ENCODE data around the gene MAD1L1.

Gene MAD1L1

DNA sequence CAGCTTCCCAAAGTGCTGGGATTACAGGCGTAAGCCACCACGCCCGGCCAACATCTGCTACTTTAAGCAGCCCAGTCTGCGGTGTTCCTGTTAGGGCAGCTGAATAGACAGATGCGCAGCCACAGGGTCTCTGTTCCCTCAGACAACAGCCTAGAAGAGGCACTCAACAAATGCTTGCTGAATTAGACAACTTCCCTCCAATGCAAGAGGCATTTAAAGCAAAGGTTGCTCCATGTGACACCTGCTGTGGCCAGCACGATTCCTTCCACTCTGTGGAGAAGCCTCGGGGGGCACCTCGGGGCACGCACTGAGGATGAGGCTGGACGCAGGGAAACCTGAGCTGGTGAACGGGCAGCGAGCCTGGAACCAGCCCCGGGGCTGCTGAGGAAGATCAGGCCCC lies 237.8 kb downstream of the MAD1L1 start:
- no peak for DNase-seq

DNA sequence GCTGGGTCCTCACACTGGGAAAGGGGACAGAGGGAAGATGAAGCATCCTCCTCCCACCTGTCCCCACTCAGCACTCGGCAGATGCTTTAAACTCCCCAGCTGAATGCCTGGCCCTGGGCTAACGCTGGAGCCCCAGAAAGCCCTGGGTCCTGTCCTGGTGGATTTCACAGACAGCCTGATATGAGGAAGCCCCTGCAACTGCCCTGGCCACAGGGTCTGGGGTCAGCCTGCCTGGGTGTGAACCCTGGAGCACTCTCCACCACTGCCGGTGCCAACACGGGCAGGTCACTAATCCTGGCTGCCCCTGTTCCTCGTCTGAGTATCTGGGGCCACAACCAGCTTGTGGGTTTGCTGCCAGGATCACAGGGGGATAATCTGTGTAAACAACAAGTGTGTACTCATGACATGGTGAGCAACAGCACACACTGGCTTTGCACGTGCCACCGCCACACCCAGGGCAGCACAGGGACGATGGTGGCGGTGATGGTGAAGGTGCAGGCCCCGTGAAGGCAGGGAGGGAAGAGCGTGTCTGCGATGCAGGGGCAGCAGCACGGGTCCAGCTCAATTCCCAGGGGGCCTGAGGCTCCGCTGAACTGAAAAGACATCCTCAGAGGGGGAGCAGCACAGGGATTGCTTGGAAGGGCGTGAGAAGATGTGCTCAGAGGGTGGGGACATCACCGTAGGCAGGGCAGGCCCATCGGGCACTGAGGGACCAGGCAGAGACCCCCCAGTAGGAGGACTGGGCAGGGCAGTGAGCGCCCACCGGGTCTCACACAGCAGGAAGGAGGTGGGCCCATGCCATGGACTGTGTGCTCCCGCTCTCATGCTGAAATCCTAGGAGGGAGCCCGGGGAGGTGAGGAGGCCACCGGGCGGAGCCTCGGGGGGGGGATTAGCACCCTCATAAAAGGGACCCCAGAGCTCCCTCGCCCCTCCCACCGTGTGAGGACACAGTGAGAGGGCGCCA lies 238.7 kb downstream of the MAD1L1 start:
- no peak for DNase-seq

DNA sequence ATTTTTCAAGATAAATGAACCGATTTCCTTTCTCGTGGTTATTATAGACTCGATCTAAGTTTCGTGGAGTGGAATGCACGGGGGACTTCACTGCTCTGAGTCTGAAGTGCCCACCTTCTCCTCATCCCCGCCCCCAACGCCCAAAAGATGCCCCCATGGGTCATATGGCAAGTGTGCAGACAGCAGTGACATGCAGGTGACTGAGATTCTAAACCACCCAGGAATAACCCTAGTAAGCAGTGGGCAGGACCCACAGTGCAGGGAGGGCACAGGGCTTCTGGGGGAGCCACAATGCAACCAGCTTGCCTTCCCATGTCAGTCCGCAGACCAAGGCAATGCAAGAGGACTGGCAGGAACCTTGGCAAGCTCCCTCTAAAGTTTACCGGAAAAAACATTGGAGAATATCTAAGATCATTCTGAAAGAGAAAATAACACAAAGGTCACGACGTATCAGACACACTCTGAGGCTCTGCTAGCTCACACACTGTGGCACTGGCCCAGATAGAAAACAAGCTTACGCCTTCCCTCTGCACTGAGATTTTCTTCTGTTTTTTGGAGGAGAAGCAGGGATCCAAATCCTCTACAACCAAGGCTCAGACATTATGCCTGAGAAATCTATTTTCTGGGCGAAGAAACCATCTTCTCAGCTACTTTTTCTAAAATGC lies 239.6 kb downstream of the MAD1L1 start:
- no peak for DNase-seq

DNA sequence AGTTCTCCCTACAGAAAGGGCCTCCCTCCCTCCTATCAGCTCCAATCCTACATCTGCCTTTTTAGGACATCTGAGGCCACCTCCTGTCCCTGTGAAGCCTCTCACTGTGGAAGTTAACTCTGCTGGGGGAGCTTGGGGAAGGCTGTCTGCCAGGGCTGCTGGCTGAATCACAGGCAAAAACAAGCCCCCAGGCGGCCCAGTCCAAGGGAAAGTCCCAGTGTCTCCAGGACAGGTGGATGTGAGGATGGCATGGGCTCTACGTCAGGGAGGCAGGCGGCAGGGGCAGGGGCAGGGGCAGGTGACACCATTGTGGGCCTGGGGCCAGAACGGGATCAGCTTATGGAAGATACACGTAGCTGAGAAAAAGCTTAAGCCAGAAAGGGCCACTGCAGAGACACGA lies 240.2 kb downstream of the MAD1L1 start:
- DNase-seq: no peak

DNA sequence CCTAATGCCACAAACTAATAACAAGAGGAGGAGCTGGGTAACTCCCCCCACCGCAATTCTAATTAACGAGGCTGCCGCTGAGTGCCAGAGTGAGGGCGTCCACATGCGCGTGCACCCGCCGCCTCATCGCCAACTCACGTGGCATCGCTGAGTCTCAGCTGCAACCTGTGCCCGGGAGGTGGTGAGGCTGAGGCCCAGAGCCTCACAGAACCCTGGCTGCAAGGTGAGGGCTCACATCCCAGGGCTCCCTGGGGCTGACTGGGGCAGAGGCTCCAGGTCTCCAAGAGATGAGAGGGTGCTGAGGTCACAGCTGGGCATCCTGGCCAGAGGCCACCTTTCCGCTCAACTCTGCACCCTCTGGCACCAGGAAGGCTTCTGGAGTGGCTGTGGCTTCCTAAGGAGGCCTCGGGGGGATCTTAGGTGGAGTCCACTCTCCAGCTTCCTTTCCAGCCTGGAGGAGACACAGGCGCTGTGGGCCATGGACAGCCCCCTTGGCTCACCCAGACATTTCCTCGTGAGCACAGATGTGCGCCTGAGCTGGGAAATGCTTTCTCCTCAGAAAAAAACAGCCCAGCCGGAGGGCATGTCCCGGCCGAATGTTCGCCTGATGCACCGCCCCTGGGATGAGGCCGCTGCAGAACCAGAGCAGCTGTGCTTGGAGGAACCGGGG lies 242.6 kb downstream of the MAD1L1 start:
- DNase-seq: no peak

DNA sequence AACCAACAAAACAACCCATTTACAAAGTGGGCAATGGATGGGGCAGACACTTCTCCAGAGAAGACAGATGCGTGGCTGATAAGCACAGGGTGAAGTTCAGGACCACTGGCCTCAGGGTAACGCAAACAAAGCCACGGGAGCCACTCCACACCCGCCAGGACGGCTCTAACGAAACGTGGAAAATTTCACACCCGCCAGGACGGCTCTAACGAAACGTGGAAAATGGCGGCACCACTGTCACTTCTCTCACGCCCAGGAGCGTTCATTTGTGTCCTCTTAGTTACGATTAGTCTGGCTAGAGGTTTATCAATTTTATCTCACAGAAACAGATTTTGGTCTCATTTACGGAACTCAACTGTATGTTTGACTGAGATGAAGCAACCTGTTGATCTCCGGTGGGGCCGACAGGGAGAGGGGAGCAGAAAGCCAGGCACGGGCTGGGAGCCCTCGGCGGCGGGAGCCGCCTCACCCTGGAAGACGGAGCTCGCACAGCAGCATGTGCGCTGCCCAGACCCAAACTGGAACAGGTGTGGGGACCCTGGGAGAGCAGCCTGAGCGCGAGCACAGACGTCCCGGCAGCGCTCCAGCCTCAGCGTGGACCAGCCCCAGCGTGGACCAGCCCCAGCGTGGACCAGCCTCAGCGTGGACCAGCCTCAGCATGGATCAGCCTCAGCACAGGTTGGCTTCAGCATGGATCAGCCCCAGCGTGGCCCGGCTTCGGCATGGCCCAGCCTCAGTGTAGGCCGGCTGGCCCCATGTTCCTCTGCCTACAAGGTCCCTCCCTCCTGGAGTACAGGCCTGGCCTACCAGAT lies 243.5 kb downstream of the MAD1L1 start:
- DNase-seq: no peak

DNA sequence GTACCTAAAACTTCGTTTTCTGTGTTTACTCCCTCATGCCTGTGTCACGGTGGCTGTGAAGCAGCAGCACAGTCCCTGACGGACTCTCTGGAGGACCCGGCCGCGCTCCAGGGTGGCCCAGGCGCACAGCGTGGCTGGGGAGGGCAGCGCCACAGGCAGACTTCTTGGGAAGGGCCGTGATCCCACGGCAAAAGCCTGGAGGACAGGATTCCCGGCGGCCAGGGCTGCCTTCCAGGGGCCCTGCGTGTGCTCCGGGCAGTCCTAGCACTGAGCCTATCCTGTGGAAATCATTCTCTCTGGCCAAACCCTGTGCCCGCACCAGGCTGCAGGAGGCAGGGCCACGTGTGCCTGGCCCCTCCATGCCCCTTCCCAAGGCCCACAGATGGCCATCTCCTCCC lies 244.2 kb downstream of the MAD1L1 start:
- no peak for DNase-seq

DNA sequence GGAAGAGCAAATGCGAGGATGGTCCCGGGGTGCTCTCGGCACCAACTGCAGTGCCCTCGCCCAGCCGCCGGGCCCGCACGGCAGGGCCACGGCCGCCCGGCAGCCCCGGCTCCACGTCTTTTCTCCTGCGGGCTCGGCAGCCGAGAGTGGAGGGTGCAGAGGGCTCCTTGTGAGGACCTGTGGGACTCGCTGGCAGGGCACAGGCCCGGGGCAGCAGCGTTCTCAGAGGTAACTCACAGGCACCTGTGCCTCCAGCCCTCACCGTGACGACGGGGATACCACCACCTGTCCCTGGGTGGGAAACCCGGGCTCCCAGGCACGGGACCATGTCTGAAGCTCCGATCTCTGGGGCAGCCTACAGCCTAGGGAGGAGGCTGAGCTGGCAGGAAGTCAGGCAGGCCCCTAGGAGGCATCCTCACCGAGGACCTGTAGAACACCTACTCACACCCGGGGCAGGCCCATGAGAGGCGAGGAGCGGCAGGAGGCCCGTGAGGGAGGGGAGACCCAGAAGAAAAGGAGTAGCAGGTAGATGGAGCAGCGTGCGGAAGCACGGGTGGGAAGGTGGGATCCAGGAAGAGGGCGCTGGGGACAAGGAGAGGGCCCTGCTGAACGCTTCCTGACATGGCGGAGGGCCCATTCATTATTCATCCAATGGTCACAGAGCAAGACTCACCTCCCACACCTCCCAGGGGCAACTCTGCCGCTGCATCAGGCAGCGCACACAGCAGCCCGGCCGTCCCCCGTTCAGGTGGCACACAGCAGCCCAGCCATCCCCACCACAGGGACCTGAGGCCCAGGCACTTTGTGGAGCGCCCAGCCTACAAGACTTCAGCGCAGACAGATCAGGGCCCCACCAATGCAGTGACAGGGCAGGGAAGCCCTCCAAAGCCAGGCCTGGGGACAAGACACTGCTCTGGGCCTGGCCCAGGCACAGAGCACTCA lies 244.9 kb downstream of the MAD1L1 start:
- no peak for DNase-seq

DNA sequence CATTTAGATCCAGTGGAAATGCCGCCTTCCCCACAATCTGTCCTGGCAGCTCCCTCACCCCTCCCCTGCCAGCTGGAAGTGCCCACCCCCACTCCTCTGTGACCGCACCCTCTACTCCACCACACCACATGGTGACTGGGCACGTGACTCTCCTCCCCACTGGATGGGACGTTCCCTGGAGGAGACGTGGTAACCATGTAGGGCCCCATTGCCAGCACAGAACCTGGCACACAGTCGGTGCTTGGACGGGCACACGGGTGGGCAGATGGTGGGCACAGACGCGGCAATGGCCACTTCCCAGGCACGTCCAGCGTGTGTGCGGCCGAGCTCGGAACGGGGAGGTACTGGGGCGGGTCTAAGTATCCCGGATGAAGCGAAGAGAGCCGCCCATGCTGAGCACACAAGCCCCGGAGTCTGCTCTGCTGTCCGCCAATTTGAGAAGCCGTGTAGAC lies 245.6 kb downstream of the MAD1L1 start:
- DNase-seq: no peak

DNA sequence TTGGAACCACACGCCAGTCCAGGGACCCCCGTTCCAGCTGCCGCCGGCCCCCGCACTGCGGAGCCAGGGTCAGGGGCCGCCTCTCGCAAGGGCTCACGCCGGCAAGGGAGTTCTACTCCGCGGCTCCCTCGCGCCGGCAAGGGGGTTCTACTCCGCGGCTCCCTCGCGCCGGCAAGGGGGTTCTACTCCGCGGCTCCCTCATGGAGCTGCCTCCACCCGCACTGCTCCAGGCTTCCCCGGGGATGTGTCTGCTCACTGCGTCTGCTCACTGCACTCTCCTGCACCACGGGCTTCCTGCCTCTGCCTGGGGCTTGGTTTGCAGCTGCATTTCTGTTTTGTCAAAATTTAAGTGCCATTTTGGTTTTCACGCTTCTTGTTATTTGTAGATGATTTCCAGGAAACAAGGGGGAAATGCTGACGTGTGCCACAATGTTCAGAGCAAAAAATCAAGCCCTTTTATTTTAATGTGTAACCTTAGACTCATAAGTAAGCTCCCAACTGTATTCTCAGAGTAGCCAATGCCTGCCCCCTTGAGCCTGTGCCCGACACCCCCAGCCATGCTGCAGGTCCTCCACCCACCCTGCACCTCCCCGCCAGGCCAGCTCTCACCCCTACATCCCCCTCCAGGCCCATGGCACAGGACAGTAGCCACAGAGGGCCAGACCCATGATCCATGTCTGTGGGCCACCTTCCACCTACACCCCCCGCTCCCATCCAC lies 246.2 kb downstream of the MAD1L1 start:
- no peak for DNase-seq

DNA sequence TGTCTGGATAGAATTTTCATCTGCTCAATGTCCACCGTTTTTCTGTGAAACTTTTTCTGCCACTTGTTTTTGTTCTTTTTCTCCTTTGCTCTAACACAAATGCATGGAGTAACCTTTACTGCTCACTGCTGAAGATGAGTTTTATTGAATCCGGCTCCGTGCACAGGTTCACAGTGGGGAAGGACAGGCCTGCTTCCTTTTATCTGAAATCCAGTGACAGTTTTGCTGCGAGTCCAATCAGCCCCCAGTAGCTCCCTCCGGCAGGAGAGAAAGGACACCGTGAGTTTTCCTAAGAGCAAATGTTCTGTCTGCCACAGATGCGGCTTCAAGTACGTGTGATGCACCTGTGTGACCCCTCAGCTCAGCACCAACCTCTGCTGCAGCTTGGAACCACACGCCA lies 246.8 kb downstream of the MAD1L1 start:
- no peak for DNase-seq

DNA sequence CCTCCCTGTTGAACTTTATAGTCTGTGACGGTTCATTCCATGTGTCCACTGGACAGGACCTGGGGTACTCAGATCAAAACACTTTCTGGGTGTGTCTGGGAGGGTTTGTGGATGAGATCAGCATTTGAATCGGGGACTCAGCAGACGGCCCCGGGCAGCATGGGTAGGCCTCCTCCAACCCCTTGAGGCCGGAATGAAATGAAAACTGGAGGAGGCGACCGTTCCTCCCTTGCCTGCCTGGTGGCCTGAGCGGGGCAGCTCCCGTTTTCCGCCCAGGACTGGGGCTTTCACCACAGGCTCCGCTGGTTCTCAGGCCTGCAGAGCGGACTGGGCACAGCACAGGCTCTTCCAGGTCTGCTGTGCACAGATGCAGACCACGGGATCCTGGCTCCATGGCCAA lies 247.7 kb downstream of the MAD1L1 start:
- no peak for DNase-seq

DNA sequence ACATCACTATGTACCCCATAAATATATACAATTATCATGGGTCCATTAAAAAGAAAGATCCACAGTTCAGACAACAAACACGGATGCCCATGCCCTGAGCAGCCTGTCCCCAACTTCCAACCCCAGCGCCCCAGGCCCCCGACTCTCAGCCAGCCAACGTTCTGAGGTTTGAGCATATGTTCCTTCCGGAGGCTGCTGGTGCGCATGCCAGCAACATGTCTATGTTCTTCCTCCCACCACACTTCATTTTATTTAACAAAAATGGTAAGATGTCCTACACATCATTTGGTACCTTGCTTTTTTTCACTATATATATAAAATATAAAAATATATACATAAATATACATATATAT lies 250.9 kb downstream of the MAD1L1 start:
- no peak for DNase-seq

DNA sequence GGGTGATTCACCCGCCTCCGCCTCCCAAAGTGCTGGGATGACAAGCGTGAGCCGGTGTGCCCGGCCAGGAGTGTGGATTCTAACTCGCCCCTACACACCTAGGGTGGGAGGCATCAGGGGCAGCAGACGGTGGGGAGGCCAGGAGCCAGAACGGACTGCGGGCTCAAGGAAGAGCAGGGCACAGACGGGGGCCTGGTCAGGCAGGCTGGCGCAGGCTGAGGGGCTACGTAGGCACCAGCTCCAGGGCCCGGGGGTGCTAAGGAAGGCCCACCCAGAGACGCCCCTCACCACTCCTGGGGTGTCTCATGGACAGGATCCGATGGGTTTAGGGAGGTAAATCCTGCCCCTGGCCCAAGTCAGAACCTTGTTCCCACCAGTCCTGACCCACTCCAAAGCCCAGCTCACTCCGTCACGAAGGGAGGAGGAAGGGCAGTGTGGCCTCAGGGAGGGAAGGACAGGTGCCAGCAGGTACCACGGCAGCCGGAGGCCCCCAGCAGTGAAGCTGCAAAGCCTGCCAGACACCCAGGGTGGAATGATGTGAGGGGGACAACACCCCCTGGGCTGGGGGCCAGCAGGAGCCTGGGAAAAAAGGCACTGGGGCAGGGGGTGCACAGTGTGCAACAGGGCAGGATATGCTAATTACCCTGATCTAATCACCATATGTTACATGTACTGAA lies 251.4 kb downstream of the MAD1L1 start:
- no peak for DNase-seq

DNA sequence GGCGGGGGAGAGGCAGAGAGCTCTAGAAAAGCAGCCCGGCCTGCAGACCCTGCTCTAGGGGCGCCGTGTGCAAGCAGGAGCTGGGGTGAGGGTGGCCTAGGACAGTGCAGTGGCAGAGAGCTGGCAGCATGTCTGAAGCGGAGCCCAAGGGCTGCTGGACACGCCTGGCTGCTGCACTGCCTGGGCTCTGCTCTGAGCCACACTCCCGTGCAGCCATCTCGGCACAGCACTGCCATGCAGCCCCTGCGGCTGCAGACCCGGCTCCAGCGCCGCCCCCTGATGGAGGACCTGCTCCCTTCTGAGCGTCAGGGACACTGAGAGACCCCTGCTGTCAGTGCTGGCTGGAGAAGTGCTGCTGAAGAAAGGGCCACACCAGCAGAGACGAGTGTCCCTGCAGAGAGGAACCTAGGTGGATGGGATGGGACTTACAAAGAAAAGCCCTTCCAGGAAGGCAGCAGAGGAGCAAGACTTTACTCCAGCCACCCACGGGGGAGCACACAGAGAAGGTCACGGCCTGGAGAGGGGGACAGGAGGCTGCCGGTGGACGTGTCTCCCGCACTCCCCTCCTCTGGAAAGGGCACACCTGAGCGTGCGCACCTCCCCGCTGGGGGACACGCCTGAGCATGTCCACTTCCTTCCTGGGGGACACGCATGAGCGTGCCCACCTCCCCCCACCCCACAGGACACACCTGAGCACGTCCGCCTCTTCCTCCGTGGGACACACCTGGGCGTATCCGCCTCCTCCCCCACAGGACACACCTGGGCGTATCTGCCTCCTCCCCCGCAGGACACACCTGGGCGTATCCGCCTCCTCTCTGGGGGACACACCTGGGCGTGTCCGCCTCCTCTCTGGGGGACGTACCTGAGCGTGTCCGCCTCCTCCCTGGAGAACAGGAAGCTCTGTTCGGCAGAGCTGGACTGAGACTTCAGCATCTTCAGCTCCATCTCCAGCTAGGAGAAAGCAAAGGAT lies 252.9 kb downstream of the MAD1L1 start:
- no peak for DNase-seq

DNA sequence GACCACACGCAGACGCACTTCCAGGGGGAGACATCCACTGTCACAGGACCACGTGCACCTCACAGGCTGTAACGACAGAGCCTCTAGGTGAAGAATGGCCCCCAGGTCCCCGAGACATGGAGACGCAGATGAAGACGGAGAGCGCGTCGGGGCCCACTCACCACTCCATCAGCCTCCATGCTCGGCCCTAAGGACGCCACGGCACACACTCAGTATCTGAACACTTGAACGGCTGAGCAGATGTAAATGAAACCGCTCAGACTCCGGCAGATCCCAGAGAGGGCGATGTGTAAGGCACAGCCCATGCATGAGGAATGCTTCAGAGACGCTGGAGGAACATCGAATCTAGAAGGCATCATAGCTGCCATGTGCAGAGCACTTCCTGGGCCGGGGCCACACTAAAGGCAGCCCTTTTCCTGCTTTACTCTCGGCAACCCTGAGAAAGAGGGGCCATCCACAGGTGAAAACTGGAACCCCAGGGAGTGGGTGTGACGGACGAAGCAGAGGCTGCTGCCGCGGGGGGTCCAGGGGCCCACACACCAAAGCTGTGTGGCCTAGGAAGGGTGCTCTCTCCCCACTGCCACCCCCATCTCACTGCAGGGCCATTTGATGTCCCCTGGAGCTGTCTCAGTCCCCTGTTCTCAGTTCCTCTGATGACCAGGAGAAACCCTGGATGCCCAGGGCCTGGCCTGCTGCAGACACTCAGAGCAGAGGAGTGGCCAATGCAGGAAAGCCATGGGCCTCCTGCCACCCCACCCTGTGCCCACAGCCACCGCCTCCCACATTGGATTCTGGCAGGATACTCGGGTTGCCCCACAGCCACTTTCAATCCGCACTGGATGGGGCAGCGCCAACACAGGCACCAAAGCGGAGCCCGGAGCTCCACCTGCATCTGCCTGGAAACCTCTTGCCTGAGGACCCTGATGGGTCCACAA lies 253.8 kb downstream of the MAD1L1 start:
- no peak for DNase-seq

DNA sequence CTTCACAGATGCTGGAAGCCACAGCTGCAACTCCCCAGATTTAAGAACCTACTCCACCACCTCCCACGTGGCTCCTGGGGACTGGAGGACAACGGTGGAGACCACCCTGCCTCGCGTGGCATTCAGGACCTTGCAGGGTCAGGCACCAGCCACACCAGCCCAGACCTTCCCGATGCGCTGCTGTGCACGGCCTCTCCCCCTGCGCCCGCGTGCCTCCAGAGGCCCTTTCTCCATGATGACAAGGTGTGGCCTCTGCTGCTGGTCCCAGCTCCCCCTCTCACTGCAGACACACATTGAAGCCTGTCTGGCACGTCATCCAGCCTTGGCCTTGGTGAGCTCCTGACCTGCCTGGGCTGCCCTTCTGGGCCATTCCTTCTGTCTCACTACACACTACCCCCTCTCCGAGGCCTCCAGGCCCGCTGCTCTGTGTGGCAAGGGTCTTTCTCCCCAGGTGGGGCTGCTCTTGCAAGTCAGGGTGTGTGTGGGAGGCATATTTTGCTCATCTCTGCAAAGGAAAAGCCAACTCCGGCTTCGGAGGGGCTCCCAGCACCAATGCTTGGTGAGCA lies 254.8 kb downstream of the MAD1L1 start:
- no peak for DNase-seq

Measured in cerebellar nuclear complex (tissue), 1 donor.